Stimulated activated CD4-positive, alpha-beta T cell treated with anti-CD3 and anti-CD28 coated beads, TNF-alpha, amount 100 ng/mL, for 48 hours (primary cell): ENCODE results near the gene HEATR1.
"Not testable (repeated sequence)": the region's sequence is repeated elsewhere in the genome, so short reads cannot be mapped to it uniquely, and the experiment has no call there.

Experiments
- DNase-seq, 3 donors: peaks; one replicate each; pipeline ENCODE4 v3.0.0-alpha.2; 2020; ENCODE audit warnings: low read depth in 3 of 3

Gene HEATR1

DNA sequence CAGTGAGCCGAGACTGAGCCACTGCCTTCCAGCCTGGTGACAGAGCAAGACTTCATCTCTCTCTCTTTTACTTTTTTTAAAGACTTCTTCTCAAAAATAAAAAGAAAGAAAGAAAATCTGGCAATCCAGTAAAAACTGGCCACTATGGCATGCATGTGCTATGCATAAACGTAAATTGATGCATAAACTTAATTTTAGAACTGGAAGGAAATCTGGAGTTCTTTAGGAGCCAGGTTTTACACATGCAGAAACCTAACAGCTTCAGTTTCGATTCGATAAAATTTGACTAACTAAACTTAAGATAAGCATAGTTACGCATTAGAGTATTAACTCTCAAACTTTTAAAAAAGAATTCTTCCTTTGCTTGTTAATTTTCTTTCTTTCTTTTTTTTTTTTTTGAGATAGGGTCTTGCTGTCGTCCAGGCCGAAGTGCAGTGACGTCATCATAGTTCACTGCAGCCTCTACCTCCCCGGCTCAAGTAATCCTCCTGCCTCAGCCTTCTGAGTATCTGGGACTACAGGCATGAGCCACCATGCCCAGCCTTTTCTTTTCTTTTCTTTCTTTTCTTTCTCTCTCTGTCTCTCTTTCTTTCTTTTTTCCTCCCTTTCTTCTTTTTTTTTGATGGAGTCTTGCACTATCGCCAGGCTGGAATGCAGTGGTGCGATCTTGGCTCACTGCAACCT is 92.4 kb downstream of the HEATR1 start:
- no peak for DNase-seq

DNA sequence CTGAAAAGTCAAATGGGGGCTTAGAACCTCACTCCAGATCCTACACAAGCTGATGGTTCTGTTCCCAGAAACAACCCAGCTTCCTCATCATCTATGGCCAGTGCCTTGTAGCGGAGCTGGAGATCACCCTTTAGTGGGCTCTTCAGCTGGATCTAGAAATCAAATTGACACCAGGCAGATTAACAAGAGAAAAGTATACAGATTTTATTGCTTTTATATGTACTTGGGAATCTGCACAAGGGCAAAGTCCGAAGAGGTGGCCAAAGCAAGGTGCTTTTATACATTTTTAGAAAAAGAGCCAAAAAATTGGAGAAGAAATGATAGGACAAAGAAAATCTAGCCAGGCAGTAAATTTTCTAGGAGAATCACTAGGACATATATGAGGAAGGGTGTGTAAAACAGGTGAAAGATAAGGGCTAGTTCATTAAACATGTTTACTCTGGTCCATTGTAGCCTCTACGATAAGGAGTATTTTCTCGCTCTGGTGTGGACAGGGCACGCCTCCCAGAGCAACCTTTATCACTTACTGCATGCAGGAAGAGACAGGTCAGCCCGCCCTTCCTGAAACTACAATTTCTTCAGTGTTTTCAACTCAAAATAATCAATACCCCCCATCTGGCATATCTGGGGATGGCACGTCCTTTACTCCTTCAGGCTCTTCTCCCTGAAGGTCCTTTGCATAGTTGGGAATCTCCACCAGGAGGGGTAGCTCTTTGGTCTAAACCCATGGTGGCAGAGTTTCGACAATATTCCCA is 94.5 kb downstream of the HEATR1 start:
- DNase-seq: no peak

DNA sequence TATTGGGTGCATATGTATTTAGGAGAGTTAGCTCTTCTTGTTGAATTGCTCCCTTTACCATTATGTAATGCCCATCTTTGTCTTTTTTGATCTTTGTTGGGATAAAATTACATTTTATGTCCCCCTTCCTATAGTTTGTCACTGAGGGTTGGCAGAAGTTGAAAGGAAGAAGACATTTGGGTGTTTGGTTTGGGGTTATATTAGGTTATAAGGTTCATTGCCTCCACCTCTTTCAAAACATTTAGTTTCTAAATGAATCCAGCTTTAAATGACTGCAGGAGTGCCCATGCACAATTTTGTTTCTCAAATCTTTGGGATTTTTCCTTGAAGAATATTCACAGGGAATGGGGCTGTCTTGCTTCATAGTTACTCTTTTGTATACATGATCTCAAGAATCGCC is 95.1 kb downstream of the HEATR1 start:
- no peak for DNase-seq

DNA sequence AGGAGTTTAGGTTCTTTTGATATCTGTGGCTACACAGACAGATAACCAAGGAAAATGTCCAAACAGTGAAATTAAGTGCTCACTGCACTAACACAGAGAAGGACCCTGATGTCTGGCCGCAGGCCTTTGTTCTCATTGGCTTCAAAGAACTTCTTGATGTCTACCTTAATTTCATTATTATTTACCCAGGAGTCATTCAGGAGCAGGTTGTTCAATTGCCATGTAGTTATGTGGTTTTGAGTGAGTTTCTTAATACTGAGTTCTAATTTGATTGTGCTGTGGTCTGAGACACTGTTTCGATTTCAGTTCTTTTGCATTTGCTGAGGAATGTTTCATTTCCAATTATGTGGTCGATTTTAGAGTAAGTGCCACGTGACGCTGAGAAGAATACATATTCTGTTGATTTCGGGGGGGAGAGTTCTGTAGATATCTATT is 95.7 kb downstream of the HEATR1 start:
- no peak for DNase-seq

DNA sequence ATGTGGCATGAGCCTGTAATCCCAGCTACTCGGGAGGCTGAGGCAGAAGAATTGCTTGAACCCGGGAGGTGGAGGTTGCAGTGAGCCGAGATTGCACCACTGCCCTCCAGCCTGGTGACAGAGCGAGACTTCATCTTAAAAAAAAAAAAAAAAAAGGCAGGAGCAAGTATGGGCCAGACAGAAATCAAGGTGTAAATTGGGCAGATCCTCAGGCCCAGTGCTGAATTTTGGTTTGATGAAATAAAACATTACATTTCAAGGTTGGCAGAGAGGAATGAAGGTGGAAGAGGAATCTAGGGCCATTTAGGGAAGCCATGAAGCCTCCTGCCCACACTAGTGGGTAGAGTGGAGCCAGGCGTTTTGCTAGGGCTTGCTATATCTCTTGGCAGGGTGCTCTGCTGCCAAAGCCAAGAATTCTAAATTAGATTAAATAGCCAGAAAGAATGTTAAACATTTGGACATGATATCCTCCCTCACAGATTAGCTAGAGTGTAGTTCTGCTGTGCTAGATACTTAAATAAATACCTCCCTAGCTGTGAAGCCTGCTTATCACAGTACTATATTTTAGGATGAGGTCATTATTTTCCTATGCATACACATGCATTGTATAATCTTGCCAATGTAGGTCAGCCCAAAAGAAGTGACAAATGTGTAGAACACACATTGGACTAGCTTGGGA is 97.2 kb downstream of the HEATR1 start:
- DNase-seq: no peak

DNA sequence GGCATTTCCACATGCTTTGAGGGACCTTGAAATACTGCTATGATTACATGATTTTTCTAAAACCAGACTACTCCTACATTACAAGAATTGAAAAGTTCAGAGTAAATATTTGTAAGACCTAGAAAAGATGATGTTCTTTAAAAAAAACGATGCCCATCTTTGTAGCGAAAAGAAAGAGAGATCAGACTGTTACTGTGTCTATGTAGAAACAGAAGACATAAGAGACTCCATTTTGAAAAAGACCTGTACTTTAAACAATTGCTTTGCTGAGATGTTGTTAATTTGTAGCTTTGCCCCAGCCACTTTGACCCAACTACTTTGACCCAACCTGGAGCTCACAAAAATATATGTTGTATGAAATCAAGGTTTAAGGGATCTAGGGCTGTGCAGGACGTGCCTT is 100.0 kb downstream of the HEATR1 start:
- not testable (repeated sequence) for DNase-seq

DNA sequence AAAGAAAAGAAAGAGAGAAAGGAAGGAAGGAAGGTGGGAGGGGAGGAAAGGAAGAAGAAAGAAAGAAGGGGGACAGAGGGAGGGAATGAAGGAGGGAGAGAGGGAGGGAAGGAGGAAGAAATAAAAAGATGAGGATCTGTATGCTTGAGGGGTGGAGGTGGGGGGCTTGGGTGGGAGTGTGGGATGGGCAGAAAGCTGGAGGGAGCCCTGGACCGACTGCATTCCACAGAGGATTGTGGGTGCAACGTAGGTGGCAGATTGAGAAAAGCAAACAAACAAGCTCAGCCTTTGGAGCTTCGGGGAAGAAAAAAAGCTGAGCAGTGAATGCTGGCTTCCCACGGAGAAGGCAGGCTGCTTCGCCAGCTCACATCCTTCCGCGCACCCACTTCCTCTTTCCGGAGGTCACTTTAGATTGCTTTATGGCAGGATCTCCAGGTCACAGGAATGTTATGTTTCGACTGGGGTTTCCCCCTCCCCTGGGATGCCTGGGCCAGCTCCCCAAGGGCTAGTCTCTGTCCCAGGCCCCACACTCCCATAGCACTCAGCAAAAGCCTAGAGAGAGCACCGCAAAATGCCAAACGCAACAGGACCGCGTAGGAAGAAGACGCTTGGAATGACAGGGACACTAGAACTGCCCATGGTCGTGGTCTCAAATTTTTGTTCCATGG is 101.2 kb downstream of the HEATR1 start:
- DNase-seq: no peak

DNA sequence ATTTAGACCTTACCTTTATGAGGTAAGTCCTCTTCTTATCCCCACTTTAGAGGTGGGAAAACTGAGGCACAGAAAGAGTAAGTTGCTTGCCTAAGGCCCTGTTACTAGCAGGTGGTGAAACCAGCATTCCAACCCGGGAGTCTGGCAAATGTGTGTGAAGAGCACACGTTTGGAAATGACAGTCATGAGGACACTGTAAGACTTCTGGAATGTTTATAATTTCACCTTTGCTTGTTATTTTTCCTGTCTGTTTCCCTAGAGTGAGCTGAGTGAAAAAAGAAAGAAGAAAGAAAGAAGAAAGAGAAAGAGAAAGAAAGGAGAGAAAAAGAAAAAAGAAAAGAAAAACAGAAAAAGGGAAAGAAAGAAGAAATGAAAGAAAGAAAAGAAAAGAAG is 101.7 kb downstream of the HEATR1 start:
- no peak for DNase-seq

DNA sequence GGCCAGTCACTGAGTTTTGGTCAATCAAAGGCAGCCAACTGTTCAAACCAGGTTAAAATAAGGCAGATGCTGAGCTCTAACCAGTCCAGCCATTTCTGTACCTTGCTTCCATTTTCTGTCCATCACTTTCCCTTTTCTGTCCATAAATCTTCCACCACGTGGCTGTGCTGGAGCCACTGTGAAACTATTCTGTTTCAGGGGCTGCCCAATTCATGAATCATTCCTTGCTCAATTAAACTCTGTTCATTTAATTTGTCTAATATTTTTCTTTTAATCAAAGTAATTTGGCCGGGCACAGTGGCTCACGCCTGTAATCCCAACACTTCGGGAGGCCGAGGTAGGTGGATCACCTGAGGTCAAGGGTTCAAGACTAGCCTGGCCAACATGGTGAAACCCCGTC is 103.2 kb downstream of the HEATR1 start:
- no peak for DNase-seq
